ENCODE data around the gene FAM8A1. TPM values are rescaled to one million over a fixed set of nuclear protein-coding genes. Genes with fewer than 3 reads are reported as not detected.

FAM8A1 gene
- total and polyA plus RNA-seq, 2 of the 13 experiments (the other 11 are each of a cell fraction or from before 2014, with no cell fraction given): 30.5 to 34.3 TPM

GRCh38 chr6:17584241-17584803, 15.8 kb upstream of the FAM8A1 start:
- no peaks in the 10 kb centered on the region for H3K9me3 ChIP-seq (ENCODE audit: low read length)
- DNase-seq (ENCODE audit: low spot score) (peak; percentile 67), FAIRE-seq (peak; percentile 94), ATAC-seq (peak; percentile 78)
- no peaks in the 10 kb centered on the region for H3K36me3 ChIP-seq (replicated peaks in 1 of 2; ENCODE audit: control insufficient read depth in 1 of 2, insufficient read depth in 2 of 2, low read length in 2 of 2)
- peak overlapping the region; percentile 72 for H3K4me2 ChIP-seq (ENCODE audit: low read depth, low read length)
- 3% methylated on average over 7 of the region's 7 CpGs for WGBS (ENCODE audit: low lambda C conversion rate)
- ChIA-PET CTCF (ENCODE audit: low intra/inter-chr PET ratio, low total read pairs) (interaction anchor here (1.0 to 3.6 kb wide), 7 partner anchors 16 to 431 kb away, joined by 4 to 55 read pairs (median 6); partner anchors contain the start of genes FAM8A1 and RBM24), POLR2A (interaction anchor here (1.1 kb wide), 1 partner anchor 16 kb away, joined by 3 read pairs; the partner anchor contains the start of gene FAM8A1)
- in situ Hi-C loops (cut with HindIII; ENCODE audit: extremely low pct_ligation_motif_present, low pct_unique_long_range_greater_than_20kb): loop anchor here (5.0 kb wide), 2 partner anchors 302 to 427 kb away; partner anchors contain the start of gene RBM24
- H3K9ac ChIP-seq (ENCODE audit: insufficient read depth, low read depth, low read length): no peak overlapping the region; the same call in 1 of the 2 replicates
- H3K27me3 ChIP-seq (ENCODE audit: control insufficient read depth in 1 of 2, insufficient read depth in 2 of 2, low read length in 2 of 2): no peaks in the 10 kb centered on the region
- intact Hi-C loops (cut with micrococcal nuclease; ENCODE audit: unreplicated experiment): loop anchor here (1.0 to 10.0 kb wide), 3 partner anchors 220 to 428 kb away; partner anchors contain the start of gene RBM24
- H3K27ac ChIP-seq (ENCODE audit: extremely low read length, insufficient read depth, low read length): no peak overlapping the region
- H3K79me2 ChIP-seq (ENCODE audit: insufficient read depth, low read length): no peaks in the 10 kb centered on the region
- H3K4me3 ChIP-seq (replicated peaks in 1 of 3; ENCODE audit: insufficient read depth in 1 of 3, low read depth in 2 of 3, low read length in 3 of 3): peak overlapping the region in 2 of 3 experiments; percentile 34 to 52; a peak in 4 of 6 replicates
- no TSS peak for BruUV-seq (replicated peaks)
- H4K20me1 ChIP-seq (ENCODE audit: insufficient read depth, low read length): no peaks in the 10 kb centered on the region
- peak overlapping the region; percentile 74 for H2AFZ ChIP-seq (ENCODE audit: low read length)
- peaks cover 35% of the 10 kb centered on the region for H3K4me1 ChIP-seq (ENCODE audit: insufficient read depth, low read length)
- no peak for TF ChIP-seq ZNF280D (CRISPR knock-in tag; IDR thresholded peaks at IDR 0.05)
- no peak for TF ChIP-seq ZNF749 (CRISPR knock-in tag; IDR thresholded peaks at IDR 0.05; ENCODE audit: borderline replicate concordance)
- TF ChIP-seq ZNF512 (CRISPR knock-in tag; IDR thresholded peaks at IDR 0.05): no peak
- TF ChIP-seq SAP130 (CRISPR knock-in tag; IDR thresholded peaks at IDR 0.05; ENCODE audit: low read depth): no peak
- 0 out of 4 replicates have a peak, but pooled peaks of 1 of the 2 experiments have one; percentile 19 for TF ChIP-seq EP300 (IDR thresholded peaks at IDR 0.05; ENCODE audit: low read depth in 2 of 2, low read length in 2 of 2)
- no peak for TF ChIP-seq EP300 (CRISPR knock-in tag; IDR thresholded peaks at IDR 0.05; ENCODE audit: borderline replicate concordance)
- peak; percentile 97 for TF ChIP-seq TEF (CRISPR knock-in tag; IDR thresholded peaks at IDR 0.05)
- no peak for TF ChIP-seq ZFAT (CRISPR knock-in tag; conservative IDR thresholded peaks at IDR 0.05)
- no peak for TF ChIP-seq POLR2A (IDR thresholded peaks at IDR 0.05; ENCODE audit: insufficient read depth in 1 of 2, low read depth in 2 of 2, low read length in 2 of 2)
- TF ChIP-seq TBX3 (IDR thresholded peaks at IDR 0.05; ENCODE audit: borderline replicate concordance): no peak
- TF ChIP-seq ZNF33A (CRISPR knock-in tag; IDR thresholded peaks at IDR 0.05; ENCODE audit: borderline replicate concordance): no peak
- no peak for TF ChIP-seq ZNF850 (CRISPR knock-in tag; conservative IDR thresholded peaks at IDR 0.05)
- no peak for TF ChIP-seq ZUFSP (CRISPR knock-in tag; IDR thresholded peaks at IDR 0.05; ENCODE audit: borderline replicate concordance)
- no peak for TF ChIP-seq GABPA (IDR thresholded peaks at IDR 0.05; ENCODE audit: low read depth, low read length)
- no peak for TF ChIP-seq GABPA (CRISPR knock-in tag; IDR thresholded peaks at IDR 0.05; ENCODE audit: low read depth)
- no peak for TF ChIP-seq ZNF30 (CRISPR knock-in tag; IDR thresholded peaks at IDR 0.05)
